Panc1 (cell line): ENCODE measurements around the gene CCDC73. TPM values are rescaled to one million over a fixed set of nuclear protein-coding genes. Genes with fewer than 3 reads are reported as not detected.
A peak's percentile ranks its signal among the peaks of the same experiment; 100 is the strongest.

Experiments
- ATAC-seq: fragments of 200-7000 bp; cut with Tn5 transposase; 2 replicates; pipeline ENCODE4 v1.9.1; 2020; ENCODE audit warnings: mild to moderate bottlenecking, moderate library complexity
- BruUV-seq: library from RNA; stranded (reverse); fragments of 400-500 nt; replicated peaks from 2 replicates; lab custom pipeline; 2021; lab: Mats Ljungman, UMichigan
- CTCF ChIA-PET: fragments of 300-600 bp; sonication (Branson Sonifier 250); formaldehyde crosslinking; loops from one replicate; lab custom pipeline; 2022; ENCODE audit warnings: antibody characterized with exemption; lab: Charles Lee
- POLR2A ChIA-PET: fragments of 300-600 bp; sonication (Branson Sonifier 250); formaldehyde crosslinking; loops from one replicate; lab custom pipeline; 2022; ENCODE audit warnings: antibody characterized with exemption; lab: Charles Lee
- DNase-seq: peaks from one replicate; pipeline ENCODE4 v3.0.0-alpha.2; 2010; ENCODE audit warnings: low read depth, low spot score
- H3K27ac ChIP-seq: 2 replicates; pipeline ENCODE4 v1.5.1; 2011; ENCODE audit warnings: mild to moderate bottlenecking, low read length, inconsistent platforms
- H3K27me3 ChIP-seq: fragments of 200-500 bp; sonication (Bioruptor generic); 2 replicates; pipeline ENCODE4 v1.6.0; 2014; ENCODE audit warnings: low read length, inconsistent platforms; ENCODE audit not compliant: control insufficient read depth, insufficient read depth
- H3K36me3 ChIP-seq: fragments of 200-500 bp; sonication (Bioruptor generic); 2 replicates; pipeline ENCODE4 v1.5.1; 2014; ENCODE audit warnings: inconsistent platforms, mild to moderate bottlenecking, low read length, moderate library complexity; ENCODE audit not compliant: control insufficient read depth, insufficient read depth
- H3K4me1 ChIP-seq: 2 replicates; pipeline ENCODE4 v1.5.1; 2011; ENCODE audit warnings: inconsistent platforms, mild to moderate bottlenecking, low read length, moderate library complexity; ENCODE audit not compliant: control insufficient read depth, insufficient read depth
- H3K4me3 ChIP-seq, 2 experiments: 2 replicates each; pipeline ENCODE4 v1.5.1; 2011 to 2012; ENCODE audit warnings: low read depth in 2 of 2, low read length in 2 of 2, mild to moderate bottlenecking in 2 of 2, inconsistent platforms in 1 of 2, moderate library complexity in 1 of 2
- H3K9me3 ChIP-seq: fragments of 200-500 bp; sonication (Bioruptor generic); 2 replicates; pipeline ENCODE4 v1.5.1; 2014; ENCODE audit warnings: low read depth, mild to moderate bottlenecking, inconsistent platforms, low read length, moderate library complexity; ENCODE audit not compliant: control insufficient read depth, insufficient read depth
- CTCF ChIP-seq: fragments of 450-650 bp; IDR thresholded peaks from 2 replicates; pipeline ENCODE4 v1.5.1; 2017; ENCODE audit warnings: mild to moderate bottlenecking
- POLR2AphosphoS5 ChIP-seq: IDR thresholded peaks from 2 replicates; pipeline ENCODE4 v1.6.1; 2012; ENCODE audit warnings: mild to moderate bottlenecking, low read depth, low read length, moderate library complexity
- SIN3A ChIP-seq: IDR thresholded peaks from 2 replicates; pipeline ENCODE4 v1.6.1; 2012; ENCODE audit warnings: low read depth, mild to moderate bottlenecking, low read length, moderate library complexity, borderline replicate concordance; ENCODE audit not compliant: insufficient read depth
- TCF7L2 ChIP-seq: IDR thresholded peaks from 2 replicates; pipeline ENCODE4 v1.6.1; 2011; ENCODE audit warnings: mild to moderate bottlenecking, low read depth, low read length, inconsistent platforms
- in situ Hi-C: cut with HindIII; loops from 2 replicates; pipeline ENCODE4 v1.10.0; 2016; ENCODE audit warnings: low sequenced_read_pairs, low pct_unique_long_range_greater_than_20kb
- intact Hi-C: fragments of 100-400 bp; cut with micrococcal nuclease; formaldehyde crosslinking; loops from one replicate; pipeline ENCODE4 v1.10.0; 2022; ENCODE audit not compliant: unreplicated experiment
- total RNA-seq: library from RNA; stranded (reverse); gene quantifications from one replicate; pipeline ENCODE4 v1.2.1, GENCODE V29; 2021; ENCODE audit not compliant: unreplicated experiment
- TF ChIP-seq, protein P1 (sequence below), 2 experiments: IDR thresholded peaks; 2 replicates each; pipeline ENCODE4 v1.6.1; 2011 to 2012; ENCODE audit warnings: low read depth in 2 of 2, control low read depth in 1 of 2, low read length in 1 of 2, mild to moderate bottlenecking in 1 of 2, moderate library complexity in 1 of 2; ENCODE audit not compliant: insufficient read depth in 1 of 2

The CCDC73 gene
- total RNA-seq, 1 experiment from 2014 or later = not detected

DNA sequence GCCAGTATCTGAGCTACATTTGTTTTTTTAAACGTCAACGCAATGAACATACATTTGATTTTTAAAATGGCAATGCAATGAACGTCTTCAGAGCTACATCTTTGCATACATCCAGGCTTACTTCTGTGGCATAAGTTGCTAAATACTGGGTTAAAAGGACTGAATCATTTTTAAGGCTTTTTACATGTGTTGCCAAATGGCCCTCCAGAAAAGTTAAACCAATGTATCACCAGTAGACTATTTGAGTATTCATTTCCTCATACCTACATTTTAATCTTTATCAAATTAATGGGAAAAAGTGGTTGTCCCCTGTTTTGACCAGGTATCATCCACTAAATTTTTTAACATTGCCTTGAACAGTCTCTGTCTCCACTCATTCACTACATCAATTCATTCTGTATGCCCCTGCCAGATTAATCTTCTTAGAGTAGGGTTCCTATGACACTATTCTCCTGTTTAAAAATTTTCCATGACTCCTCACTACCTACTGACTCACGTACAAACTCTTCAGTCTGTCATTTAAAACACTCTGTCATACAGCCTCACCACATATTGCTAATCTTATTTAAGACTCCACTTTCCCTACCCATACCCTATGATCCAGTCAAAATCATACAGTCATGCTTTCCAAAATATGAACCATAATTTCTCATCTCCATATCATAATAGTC, 22.9 kb upstream of the CCDC73 start:
- ATAC-seq (no peak), DNase-seq (no peak)
- BruUV-seq = no TSS peak
- in situ Hi-C loops (no loop called here), intact Hi-C loops (no loop called here)
- Histone ChIP-seq H3K27ac (no peak overlapping the region), H3K4me1 (no peaks in the 10 kb centered on the region), H3K4me3 (no peak overlapping the region), H3K27me3 (no peaks in the 10 kb centered on the region; the same call in 1 of the 2 replicates), H3K9me3 (no peaks in the 10 kb centered on the region), H3K36me3 (no peaks in the 10 kb centered on the region)
- CTCF ChIA-PET = no interaction called here
- POLR2A ChIA-PET = no interaction called here
- TF ChIP-seq SIN3A (no peak), TCF7L2 (no peak), POLR2AphosphoS5 (no peak), CTCF (no peak)
- TF ChIP-seq, protein P1, sequence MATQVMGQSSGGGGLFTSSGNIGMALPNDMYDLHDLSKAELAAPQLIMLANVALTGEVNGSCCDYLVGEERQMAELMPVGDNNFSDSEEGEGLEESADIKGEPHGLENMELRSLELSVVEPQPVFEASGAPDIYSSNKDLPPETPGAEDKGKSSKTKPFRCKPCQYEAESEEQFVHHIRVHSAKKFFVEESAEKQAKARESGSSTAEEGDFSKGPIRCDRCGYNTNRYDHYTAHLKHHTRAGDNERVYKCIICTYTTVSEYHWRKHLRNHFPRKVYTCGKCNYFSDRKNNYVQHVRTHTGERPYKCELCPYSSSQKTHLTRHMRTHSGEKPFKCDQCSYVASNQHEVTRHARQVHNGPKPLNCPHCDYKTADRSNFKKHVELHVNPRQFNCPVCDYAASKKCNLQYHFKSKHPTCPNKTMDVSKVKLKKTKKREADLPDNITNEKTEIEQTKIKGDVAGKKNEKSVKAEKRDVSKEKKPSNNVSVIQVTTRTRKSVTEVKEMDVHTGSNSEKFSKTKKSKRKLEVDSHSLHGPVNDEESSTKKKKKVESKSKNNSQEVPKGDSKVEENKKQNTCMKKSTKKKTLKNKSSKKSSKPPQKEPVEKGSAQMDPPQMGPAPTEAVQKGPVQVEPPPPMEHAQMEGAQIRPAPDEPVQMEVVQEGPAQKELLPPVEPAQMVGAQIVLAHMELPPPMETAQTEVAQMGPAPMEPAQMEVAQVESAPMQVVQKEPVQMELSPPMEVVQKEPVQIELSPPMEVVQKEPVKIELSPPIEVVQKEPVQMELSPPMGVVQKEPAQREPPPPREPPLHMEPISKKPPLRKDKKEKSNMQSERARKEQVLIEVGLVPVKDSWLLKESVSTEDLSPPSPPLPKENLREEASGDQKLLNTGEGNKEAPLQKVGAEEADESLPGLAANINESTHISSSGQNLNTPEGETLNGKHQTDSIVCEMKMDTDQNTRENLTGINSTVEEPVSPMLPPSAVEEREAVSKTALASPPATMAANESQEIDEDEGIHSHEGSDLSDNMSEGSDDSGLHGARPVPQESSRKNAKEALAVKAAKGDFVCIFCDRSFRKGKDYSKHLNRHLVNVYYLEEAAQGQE (IDR thresholded peaks at IDR 0.05; ENCODE audit: insufficient read depth in 1 of 2, low read depth in 2 of 2, low read length in 1 of 2) = no peak

- Histone ChIP-seq H3K4me3 (no peak overlapping the region), H3K36me3 (no peaks in the 10 kb centered on the region), H3K27me3 (peaks cover 4% of the 10 kb centered on the region; the same call in 1 of the 2 replicates), H3K4me1 (no peaks in the 10 kb centered on the region), H3K27ac (no peak overlapping the region), H3K9me3 (no peaks in the 10 kb centered on the region)
- intact Hi-C loops = loop anchor here (10.0 kb wide), 1 partner anchor 255 kb away; no protein-coding TSS in a partner anchor
- in situ Hi-C loops = no loop called here
- POLR2A ChIA-PET = no interaction called here
- DNase-seq (peak; percentile 77), ATAC-seq (peak; percentile 99)
- CTCF ChIA-PET = interaction anchor here (0.6 kb wide), 1 partner anchor 1570 kb away, joined by 4 read pairs; no protein-coding TSS in a partner anchor
- TF ChIP-seq, protein P1 (IDR thresholded peaks at IDR 0.05; ENCODE audit: insufficient read depth in 1 of 2, low read depth in 2 of 2, low read length in 1 of 2) = no peak
- no peak for TF ChIP-seq TCF7L2
- no peak for TF ChIP-seq POLR2AphosphoS5
- peak; percentile 91 for TF ChIP-seq CTCF
- TF ChIP-seq SIN3A = no peak
- BruUV-seq = no TSS peak
Measured at GRCh38 chr11:32809313-32809712, 14.9 kb upstream of the CCDC73 start.
